Fibroblast of lung (primary cell): ENCODE data around the gene BCKDK.

Experiments
- EZH2 ChIP-seq: IDR thresholded peaks from 2 replicates; pipeline ENCODE4 v1.5.1; 2012; ENCODE audit warnings: low read length, control low read depth, mild to moderate bottlenecking; ENCODE audit errors: missing control alignments
- TF ChIP-seq, protein P1 (sequence below), 2 donors: IDR thresholded peaks in 1 of 2; conservative IDR thresholded peaks in 1 of 2; 1 replicate in 1 of 2; 2 replicates in 1 of 2; pipeline ENCODE4 v1.5.1; 2011 to 2012; ENCODE audit warnings: low read length in 2 of 2, control low read depth in 1 of 2, inconsistent platforms in 1 of 2, low read depth in 1 of 2, mild to moderate bottlenecking in 1 of 2

DNA sequence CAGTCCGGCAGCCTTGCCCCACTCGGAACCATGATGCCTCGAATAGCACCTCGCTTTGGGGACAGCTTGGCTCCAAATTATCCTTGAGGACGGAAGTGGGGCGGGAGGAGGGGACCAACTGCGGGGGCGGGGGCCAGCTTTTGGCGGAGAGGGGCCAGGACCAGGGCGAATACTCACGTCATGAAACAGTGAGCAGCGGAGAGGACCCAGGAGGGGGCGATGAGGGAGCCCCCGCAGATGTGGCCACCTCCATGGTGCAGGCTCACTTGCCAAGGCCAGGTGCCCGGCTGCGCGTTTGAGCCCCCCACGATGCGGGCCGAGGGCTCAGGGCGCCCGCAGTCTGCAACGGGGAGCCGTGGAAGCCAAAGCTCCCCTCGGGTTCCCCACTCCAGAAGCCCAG, 40.7 kb downstream of the BCKDK start:
- TF ChIP-seq, protein P1, sequence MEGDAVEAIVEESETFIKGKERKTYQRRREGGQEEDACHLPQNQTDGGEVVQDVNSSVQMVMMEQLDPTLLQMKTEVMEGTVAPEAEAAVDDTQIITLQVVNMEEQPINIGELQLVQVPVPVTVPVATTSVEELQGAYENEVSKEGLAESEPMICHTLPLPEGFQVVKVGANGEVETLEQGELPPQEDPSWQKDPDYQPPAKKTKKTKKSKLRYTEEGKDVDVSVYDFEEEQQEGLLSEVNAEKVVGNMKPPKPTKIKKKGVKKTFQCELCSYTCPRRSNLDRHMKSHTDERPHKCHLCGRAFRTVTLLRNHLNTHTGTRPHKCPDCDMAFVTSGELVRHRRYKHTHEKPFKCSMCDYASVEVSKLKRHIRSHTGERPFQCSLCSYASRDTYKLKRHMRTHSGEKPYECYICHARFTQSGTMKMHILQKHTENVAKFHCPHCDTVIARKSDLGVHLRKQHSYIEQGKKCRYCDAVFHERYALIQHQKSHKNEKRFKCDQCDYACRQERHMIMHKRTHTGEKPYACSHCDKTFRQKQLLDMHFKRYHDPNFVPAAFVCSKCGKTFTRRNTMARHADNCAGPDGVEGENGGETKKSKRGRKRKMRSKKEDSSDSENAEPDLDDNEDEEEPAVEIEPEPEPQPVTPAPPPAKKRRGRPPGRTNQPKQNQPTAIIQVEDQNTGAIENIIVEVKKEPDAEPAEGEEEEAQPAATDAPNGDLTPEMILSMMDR (conservative IDR thresholded peaks at IDR 0.05 in 1 of 2, IDR thresholded peaks at IDR 0.05 in 1 of 2; ENCODE audit: low read depth in 1 of 2, low read length in 2 of 2): no peak
- TF ChIP-seq EZH2: no peak
